Activated naive CD8-positive, alpha-beta T cell treated with anti-CD3 and anti-CD28 coated beads, Interleukin-2, amount 50 U/mL, for 16 hours (primary cell): Measurements from ENCODE around the gene PI4KA.
"Not testable (repeated sequence)": the region's sequence is repeated elsewhere in the genome, so short reads cannot be mapped to it uniquely, and the experiment has no call there.

ENCODE experiments used
- DNase-seq: peaks from one replicate; pipeline ENCODE4 v3.0.0-alpha.2; 2020; ENCODE audit warnings: low read depth, low spot score

Gene PI4KA

GRCh38 chr22:20696056-20696455 lies 162.6 kb downstream of the PI4KA start:
- not testable (repeated sequence) for DNase-seq

DNA sequence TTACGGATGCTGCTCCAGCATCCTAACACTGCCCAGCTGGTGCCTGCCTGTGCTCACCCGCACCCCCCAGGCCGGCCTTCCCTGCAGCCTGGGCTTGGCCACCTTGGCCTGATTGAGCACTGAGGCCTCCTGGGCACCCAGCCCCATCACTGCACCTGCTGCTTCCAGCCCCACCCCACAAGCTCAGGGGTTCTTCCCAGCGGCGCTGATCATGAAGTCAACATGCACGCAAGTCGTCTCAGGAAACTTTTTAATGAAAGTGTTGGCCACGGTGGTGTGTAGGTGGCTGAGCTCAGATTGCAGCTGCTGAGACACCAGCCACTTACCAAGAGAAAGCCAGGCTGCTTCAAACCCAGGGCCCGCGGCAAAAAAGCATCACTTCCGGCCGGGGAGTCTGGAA lies 163.4 kb downstream of the PI4KA start:
- not testable (repeated sequence) for DNase-seq

DNA sequence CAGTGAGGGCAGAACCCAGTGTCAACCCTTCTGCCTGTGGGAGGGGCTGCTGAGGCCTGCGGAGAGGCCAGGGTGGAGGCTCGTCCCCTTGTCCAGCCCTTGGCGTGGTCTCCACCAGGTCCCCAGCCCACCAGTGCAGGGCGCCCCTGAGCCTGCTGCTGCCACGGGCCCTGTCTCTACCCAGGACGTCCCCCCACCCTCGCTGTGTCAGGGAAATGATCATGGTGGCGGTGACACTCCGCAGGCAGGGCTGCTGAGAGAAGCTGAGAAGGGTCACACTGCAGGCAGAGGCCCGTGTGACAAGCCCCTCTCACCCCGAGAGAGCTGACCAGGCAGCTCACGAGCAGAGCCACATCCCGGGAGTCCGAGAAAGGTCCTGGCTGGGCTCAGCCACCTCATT lies 164.4 kb downstream of the PI4KA start:
- DNase-seq: not testable (repeated sequence)

GRCh38 chr22:20692926-20693325 lies 165.7 kb downstream of the PI4KA start:
- not testable (repeated sequence) for DNase-seq

DNA sequence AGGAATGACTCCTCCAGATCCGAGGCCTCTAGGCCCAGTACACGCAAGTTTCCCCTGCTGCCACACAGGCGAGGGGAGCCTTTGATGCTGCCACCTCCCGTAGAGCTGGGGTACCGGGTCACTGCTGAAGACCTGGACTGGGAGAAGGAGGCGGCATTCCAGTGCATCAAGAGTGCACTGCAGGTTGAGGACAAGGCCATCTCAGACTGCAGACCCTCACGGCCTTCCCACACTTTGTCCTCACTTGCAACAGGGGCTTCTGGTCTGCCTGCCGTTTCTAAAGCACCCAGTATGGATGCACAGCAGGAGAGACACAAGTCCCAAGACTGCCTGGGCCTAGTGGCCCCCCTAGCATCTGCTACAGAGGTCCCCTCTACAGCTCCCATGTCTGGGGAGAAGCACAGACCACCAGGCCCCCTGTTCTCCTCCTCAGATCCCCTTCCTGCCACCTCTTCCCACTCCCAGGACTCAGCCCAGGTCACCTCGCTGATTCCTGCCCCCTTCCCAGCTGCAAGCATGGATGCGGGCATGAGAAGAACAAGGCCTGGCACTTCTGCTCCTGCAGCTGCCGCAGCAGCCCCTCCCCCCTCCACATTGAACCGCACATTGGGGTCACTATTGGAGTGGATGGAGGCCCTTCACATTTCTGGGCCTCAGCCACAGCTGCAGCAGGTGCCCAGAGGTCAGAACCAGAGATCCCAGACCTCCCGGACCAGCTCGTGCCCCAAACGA lies 167.9 kb downstream of the PI4KA start:
- not testable (repeated sequence) for DNase-seq

DNA sequence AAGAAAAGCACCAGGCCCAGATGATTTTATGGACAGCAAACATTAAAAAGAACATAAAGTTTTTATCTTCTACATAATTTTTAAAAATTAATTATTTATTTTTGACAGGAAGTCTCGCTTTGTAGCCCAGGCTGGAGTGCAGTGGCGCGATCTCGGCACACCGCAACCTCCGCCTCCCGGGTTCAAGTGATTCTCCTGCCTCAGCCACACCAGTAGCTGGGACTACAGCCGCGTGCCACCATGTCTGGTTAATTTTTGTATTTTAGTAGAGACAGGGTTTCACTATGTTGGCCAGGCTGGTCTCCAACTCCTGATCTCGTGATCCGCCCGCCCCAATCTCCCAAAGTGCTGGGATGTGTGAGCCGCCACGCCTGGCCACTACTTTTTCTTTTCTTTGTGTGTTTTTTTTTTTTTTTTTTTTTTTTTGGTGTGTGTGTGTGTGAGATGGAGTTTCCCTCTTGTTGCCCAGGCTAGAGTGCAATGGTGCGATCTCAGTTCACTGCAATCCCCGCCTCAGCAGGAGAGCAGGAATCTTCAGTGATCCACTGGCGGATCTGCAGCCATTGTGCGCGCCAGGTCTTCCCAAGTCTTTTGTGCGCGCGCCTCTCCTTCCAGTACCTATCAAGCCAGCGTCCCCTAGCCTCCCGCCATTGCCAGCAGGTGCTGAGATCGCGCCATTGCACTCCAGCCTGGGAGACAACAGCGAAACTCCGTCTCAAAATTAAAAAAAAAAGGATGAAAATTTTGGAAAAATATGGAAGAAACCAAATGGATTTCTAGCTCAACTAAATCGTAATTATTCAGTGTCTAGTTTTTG lies 171.0 kb downstream of the PI4KA start:
- DNase-seq: not testable (repeated sequence)

GRCh38 chr22:20685764-20686163 lies 172.8 kb downstream of the PI4KA start:
- not testable (repeated sequence) for DNase-seq

GRCh38 chr22:20678792-20679435 lies 179.7 kb downstream of the PI4KA start:
- not testable (repeated sequence) for DNase-seq

GRCh38 chr22:20677684-20678242 lies 180.8 kb downstream of the PI4KA start:
- no peak for DNase-seq

GRCh38 chr22:20675613-20676012 lies 183.0 kb downstream of the PI4KA start:
- DNase-seq: not testable (repeated sequence)

GRCh38 chr22:20674998-20675397 lies 183.6 kb downstream of the PI4KA start:
- DNase-seq: no peak

DNA sequence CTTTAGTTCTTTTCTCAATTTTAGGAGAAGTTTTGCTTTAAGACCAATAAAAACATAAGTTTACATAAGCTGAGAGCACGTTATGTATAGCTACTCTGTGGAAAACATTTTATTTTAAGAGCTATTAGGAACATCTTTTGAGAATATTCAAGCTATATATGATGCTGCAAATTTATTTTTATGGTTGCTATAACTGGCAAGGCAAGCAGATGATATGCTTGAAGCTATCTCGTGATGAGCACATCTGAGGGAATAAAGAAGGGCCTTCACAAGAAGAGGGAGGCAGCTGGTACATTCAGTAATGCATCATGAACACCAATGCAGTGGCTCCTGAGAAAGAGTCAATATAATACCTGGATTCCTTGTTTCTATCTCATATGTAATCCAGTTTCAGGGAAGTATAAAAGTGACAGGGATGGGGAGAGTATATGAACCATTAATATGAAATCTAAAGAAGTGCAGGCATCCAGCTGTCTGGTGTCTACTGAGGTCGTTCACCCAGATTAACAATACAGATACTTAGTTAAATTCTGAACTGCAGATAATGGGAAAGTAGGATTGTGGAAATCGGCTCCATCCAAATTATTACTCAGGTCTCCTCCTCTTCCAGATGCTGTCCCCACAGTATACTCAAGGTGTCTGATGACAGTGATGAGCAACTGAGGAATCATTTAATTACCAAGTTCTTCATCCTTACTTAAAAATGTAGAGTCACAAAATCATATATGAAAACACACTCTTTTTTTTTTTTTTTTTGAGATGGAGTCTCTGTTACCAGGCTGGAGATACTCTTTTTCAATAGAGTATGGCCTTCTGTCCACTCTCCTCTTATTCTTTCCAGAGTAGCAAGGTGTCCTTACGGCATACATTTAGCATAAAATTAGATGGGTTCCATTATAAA lies 185.1 kb downstream of the PI4KA start:
- no peak for DNase-seq

- no peak for DNase-seq
Measured at GRCh38 chr22:20672732-20673131, 185.9 kb downstream of the PI4KA start.

GRCh38 chr22:20672082-20672424 lies 186.6 kb downstream of the PI4KA start:
- no peak for DNase-seq

- no peak for DNase-seq
Measured at GRCh38 chr22:20671409-20672081, 187.1 kb downstream of the PI4KA start.

GRCh38 chr22:20670457-20671261 lies 188.0 kb downstream of the PI4KA start:
- DNase-seq: not testable (repeated sequence)

GRCh38 chr22:20669884-20670283 lies 188.7 kb downstream of the PI4KA start:
- not testable (repeated sequence) for DNase-seq

DNA sequence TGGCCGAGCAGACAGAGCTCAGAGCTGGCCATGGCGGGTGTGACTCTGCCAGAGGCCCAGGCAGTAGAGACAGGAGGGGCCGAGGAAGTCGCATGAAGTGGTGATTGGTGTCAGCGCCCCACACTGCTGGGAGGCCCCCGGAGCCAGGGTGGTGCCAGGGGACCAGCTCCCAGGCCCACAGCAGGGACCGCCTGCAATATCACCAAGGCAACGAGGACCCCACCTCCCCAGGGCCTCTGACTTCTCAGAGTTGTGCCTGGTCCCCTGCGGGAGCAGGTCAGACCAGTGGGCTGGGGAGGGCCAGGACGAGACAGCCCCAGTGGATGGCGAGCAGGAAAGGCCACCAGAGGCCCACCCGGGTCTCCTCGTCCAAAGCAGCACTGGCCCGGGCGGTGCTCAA lies 189.1 kb downstream of the PI4KA start:
- DNase-seq: not testable (repeated sequence)

- not testable (repeated sequence) for DNase-seq
Measured at GRCh38 chr22:20668769-20669168, 189.8 kb downstream of the PI4KA start.

DNA sequence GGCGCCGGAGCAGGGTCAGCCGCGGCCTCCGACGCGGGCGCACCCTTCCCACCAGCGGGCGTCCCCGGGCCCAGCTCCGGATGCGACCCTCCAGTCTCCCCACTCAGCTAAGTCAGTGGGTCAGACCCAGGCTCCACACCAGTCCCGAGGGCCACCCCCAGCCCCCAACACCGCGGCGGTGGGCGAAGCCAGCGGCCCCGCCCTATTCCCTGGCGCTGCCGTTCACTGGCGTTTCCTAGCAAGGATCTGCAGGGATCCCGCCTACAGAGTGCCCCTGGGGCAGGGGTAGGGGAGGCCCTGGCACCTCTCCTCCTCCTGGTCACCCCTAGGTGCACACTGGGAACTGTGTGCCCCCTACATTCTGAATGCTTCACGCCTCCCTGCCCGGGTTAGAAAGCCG lies 190.4 kb downstream of the PI4KA start:
- not testable (repeated sequence) for DNase-seq
